Neural cell (in vitro differentiated cells): ENCODE data around the gene VIT. TPM values are rescaled to one million over a fixed set of nuclear protein-coding genes. Genes with fewer than 3 reads are reported as not detected.

Experiments used
- H2AFZ ChIP-seq: fragments of 200-600, 300-800 bp; sonication (generic), shearing (Covaris generic); 2 replicates; pipeline ENCODE4 v1.6.0; 2014; ENCODE audit warnings: low read depth, mild to moderate bottlenecking, antibody characterized with exemption, low read length, moderate library complexity
- H3F3A ChIP-seq: fragments of 200-600 bp; shearing (Covaris generic); 2 replicates; pipeline ENCODE4 v1.6.1; 2016; ENCODE audit warnings: mild to moderate bottlenecking, moderate library complexity, mixed read lengths, antibody characterized with exemption, low read length; ENCODE audit not compliant: insufficient read depth, poor library complexity, severe bottlenecking
- H3K27ac ChIP-seq: fragments of 200-600, 300-800 bp; sonication (generic), shearing (Covaris generic); 2 replicates; pipeline ENCODE4 v1.5.1; 2014; ENCODE audit warnings: mild to moderate bottlenecking, low read length, moderate library complexity
- H3K27me3 ChIP-seq: fragments of 300-800, 200-600 bp; sonication (generic), shearing (Covaris generic); 2 replicates; pipeline ENCODE4 v1.6.0; 2014; ENCODE audit warnings: mild to moderate bottlenecking, low read depth, low read length, moderate library complexity; ENCODE audit not compliant: insufficient read depth
- H3K36me3 ChIP-seq: fragments of 300-800, 200-600 bp; sonication (generic), shearing (Covaris generic); 2 replicates; pipeline ENCODE4 v1.5.1; 2014; ENCODE audit warnings: mild to moderate bottlenecking, antibody characterized with exemption, low read length, moderate library complexity; ENCODE audit not compliant: insufficient read depth
- H3K4me2 ChIP-seq: fragments of 300-800, 200-600 bp; sonication (generic), shearing (Covaris generic); 2 replicates; pipeline ENCODE4 v1.6.0; 2014; ENCODE audit warnings: mild to moderate bottlenecking, low read length
- H3K4me3 ChIP-seq: fragments of 300-800, 200-600 bp; sonication (generic), shearing (Covaris generic); 2 replicates; pipeline ENCODE4 v1.5.1; 2014; ENCODE audit warnings: mild to moderate bottlenecking, low read length, moderate library complexity
- H3K79me2 ChIP-seq: fragments of 200-600 bp; shearing (Covaris generic); replicated peaks from 2 replicates; pipeline ENCODE4 v1.6.0; 2014; ENCODE audit warnings: mild to moderate bottlenecking, low read length, moderate library complexity; ENCODE audit not compliant: insufficient read depth
- H3K9ac ChIP-seq: fragments of 300-800, 200-600 bp; sonication (generic), shearing (Covaris generic); 2 replicates; pipeline ENCODE4 v1.6.1; 2016; ENCODE audit warnings: mild to moderate bottlenecking, low read length, mixed read lengths
- H3K9me2 ChIP-seq: fragments of 200-600 bp; shearing (Covaris generic); 2 replicates; pipeline ENCODE4 v1.6.1; 2016; ENCODE audit warnings: mild to moderate bottlenecking, low read length, mixed read lengths; ENCODE audit not compliant: insufficient read depth
- H3K9me3 ChIP-seq: fragments of 200-600, 300-800 bp; sonication (generic), shearing (Covaris generic); 2 replicates; pipeline ENCODE4 v1.6.1; 2016; ENCODE audit warnings: mild to moderate bottlenecking, mixed run types, low read length, moderate library complexity, mixed read lengths
- H4K20me1 ChIP-seq: fragments of 200-600 bp; shearing (Covaris generic); 2 replicates; pipeline ENCODE4 v1.6.1; 2016; ENCODE audit warnings: mild to moderate bottlenecking, mixed run types; ENCODE audit not compliant: insufficient read depth
- CTCF ChIP-seq: fragments of 450-650 bp; IDR thresholded peaks from 2 replicates; pipeline ENCODE4 v1.5.1; 2014; ENCODE audit warnings: antibody characterized with exemption, mild to moderate bottlenecking, moderate library complexity; ENCODE audit not compliant: poor library complexity, severe bottlenecking
- EP300 ChIP-seq: fragments of 450-650 bp; conservative IDR thresholded peaks from 2 replicates; pipeline ENCODE4 v1.6.1; 2014; ENCODE audit warnings: antibody characterized with exemption, mild to moderate bottlenecking, moderate library complexity; ENCODE audit not compliant: poor library complexity, severe bottlenecking
- EZH2 ChIP-seq: fragments of 200-600, 300-800 bp; shearing (Covaris generic), sonication (generic); IDR thresholded peaks from 2 replicates; pipeline ENCODE4 v1.6.1; 2014; ENCODE audit warnings: antibody characterized with exemption, low read length, borderline replicate concordance, mild to moderate bottlenecking; ENCODE audit not compliant: insufficient read depth, poor library complexity, severe bottlenecking
- MXI1 ChIP-seq: fragments of 450-650 bp; conservative IDR thresholded peaks from 2 replicates; pipeline ENCODE4 v1.6.1; 2014; ENCODE audit warnings: antibody characterized with exemption, mild to moderate bottlenecking; ENCODE audit not compliant: poor library complexity, severe bottlenecking
- POLR2AphosphoS5 ChIP-seq: IDR thresholded peaks from 2 replicates; pipeline ENCODE4 v1.6.1; 2012
- RAD21 ChIP-seq: fragments of 450-650 bp; conservative IDR thresholded peaks from 2 replicates; pipeline ENCODE4 v1.6.1; 2014; ENCODE audit warnings: antibody characterized with exemption, mild to moderate bottlenecking, moderate library complexity
- REST ChIP-seq: IDR thresholded peaks from 2 replicates; pipeline ENCODE4 v1.6.1; 2012; ENCODE audit warnings: borderline replicate concordance
- SMC3 ChIP-seq: fragments of 450-650 bp; conservative IDR thresholded peaks from 2 replicates; pipeline ENCODE4 v1.6.1; 2014; ENCODE audit warnings: antibody characterized with exemption, mild to moderate bottlenecking, moderate library complexity; ENCODE audit not compliant: poor library complexity
- TAF1 ChIP-seq: IDR thresholded peaks from 2 replicates; pipeline ENCODE4 v1.6.1; 2012; ENCODE audit warnings: low read depth
- polyA plus RNA-seq: library from polyadenylated mRNA; depleted of rRNA; stranded (reverse); fragments of >200 nt; gene quantifications from 2 replicates; pipeline ENCODE4 v1.2.3, GENCODE V29; 2014

The VIT gene
- polyA plus RNA-seq, 1 donor from 2014 or later = not detected

- no peaks in the 10 kb centered on the region for H4K20me1 ChIP-seq
- no peak overlapping the region for H3K4me3 ChIP-seq
- no peak overlapping the region for H2AFZ ChIP-seq
- H3K9ac ChIP-seq = no peak overlapping the region
- no peak overlapping the region for H3K4me2 ChIP-seq
- H3K9me3 ChIP-seq = peaks cover 4% of the 10 kb centered on the region
- no peaks in the 10 kb centered on the region for H3K79me2 ChIP-seq
- H3K9me2 ChIP-seq = no peaks in the 10 kb centered on the region
- no peaks in the 10 kb centered on the region for H3F3A ChIP-seq
- H3K36me3 ChIP-seq = no peaks in the 10 kb centered on the region
- TF ChIP-seq TAF1 (no peak), EP300 (no peak), EZH2 (no peak), POLR2AphosphoS5 (no peak), MXI1 (no peak), REST (no peak), RAD21 (no peak), SMC3 (no peak), CTCF (no peak)
- no peak overlapping the region for H3K27ac ChIP-seq
- no peaks in the 10 kb centered on the region for H3K27me3 ChIP-seq
Measured at GRCh38 chr2:36713310-36713709, 16.8 kb downstream of the VIT start.

- Histone ChIP-seq H3K79me2 (no peaks in the 10 kb centered on the region), H4K20me1 (no peaks in the 10 kb centered on the region), H3K4me2 (no peak overlapping the region), H3K9ac (no peak overlapping the region), H3K27me3 (no peaks in the 10 kb centered on the region), H3K9me3 (peaks cover under 1% of the 10 kb centered on the region), H2AFZ (no peak overlapping the region), H3K4me3 (no peak overlapping the region), H3K27ac (no peak overlapping the region), H3F3A (no peaks in the 10 kb centered on the region), H3K36me3 (no peaks in the 10 kb centered on the region), H3K9me2 (no peaks in the 10 kb centered on the region)
- no peak for TF ChIP-seq EP300
- TF ChIP-seq EZH2 = no peak
- no peak for TF ChIP-seq RAD21
- TF ChIP-seq REST = no peak
- TF ChIP-seq TAF1 = no peak
- no peak for TF ChIP-seq POLR2AphosphoS5
- no peak for TF ChIP-seq CTCF
- TF ChIP-seq MXI1 = no peak
- no peak for TF ChIP-seq SMC3
Measured at GRCh38 chr2:36716111-36716510, 19.6 kb downstream of the VIT start.
